ENCODE results near the gene RRP1.

GRCh38 chr21:43813656-43813980, 24.2 kb downstream of the RRP1 start:
- TF ChIP-seq CTCF (conservative IDR thresholded peaks at IDR 0.05; ENCODE audit: low read depth, low read length) (no peak), EZH2 (IDR thresholded peaks at IDR 0.05; ENCODE audit: low read length, unreplicated experiment) (no peak), EZH2phosphoT487 (IDR thresholded peaks at IDR 0.05; ENCODE audit: borderline replicate concordance, low read length) (no peak)
